K562 (cell line): ENCODE results near the gene PSPH. TPM values are rescaled to one million over a fixed set of nuclear protein-coding genes. Genes with fewer than 3 reads are reported as not detected.

Experiments
- ATAC-seq: fragments of 200-7000 bp; cut with Tn5 transposase; 3 replicates; pipeline ENCODE4 v1.9.1; 2020; ENCODE audit warnings: moderate library complexity
- BruUV-seq: library from RNA; stranded (reverse); fragments of 400-500 nt; replicated peaks from 2 replicates; lab custom pipeline; 2021; lab: Mats Ljungman, UMichigan
- CTCF ChIA-PET: fragments of 300-600 bp; formaldehyde crosslinking; extraction: SDS; loops from one replicate; lab custom pipeline; 2021; ENCODE audit warnings: low intra/inter-chr PET ratio; lab: Yijun Ruan, JAX
- POLR2A ChIA-PET: fragments of 300-600, 350-650 bp; sonication (Branson Sonifier 250); formaldehyde crosslinking; extraction: SDS; loops from one replicate; lab custom pipeline; 2021; ENCODE audit warnings: antibody characterized with exemption, inconsistent platforms; lab: Yijun Ruan, JAX
- DNase-seq, 4 experiments: peaks; one replicate each; pipeline versions ENCODE4 v3.0.0 to v3.0.0-alpha.2; 2011 to 2018; ENCODE audit warnings: low spot score in 3 of 4, mixed read lengths in 3 of 4; ENCODE audit errors: extremely low read depth in 1 of 4
- FAIRE-seq: peaks from 2 replicates; lab custom pipeline; 2011; peaks lifted over from hg19 to GRCh38; lab: Jason Lieb, UNC
- H2AFZ ChIP-seq: 2 replicates; pipeline ENCODE4 v1.6.0; 2011; ENCODE audit warnings: low read depth, low read length, control low read depth, inconsistent platforms
- H3K27ac ChIP-seq: fragments of 200-600 bp; 3 replicates; pipeline ENCODE4 v1.8.0; 2011; ENCODE audit warnings: low read depth, mild to moderate bottlenecking, control low read depth, inconsistent platforms, low read length, moderate library complexity, mixed read lengths; ENCODE audit errors: extremely low read depth
- H3K27me3 ChIP-seq, 2 experiments: fragments of 300-600 bp in 1 of 2; 2 replicates in 1 of 2; 3 replicates in 1 of 2; pipeline versions ENCODE4 v1.6.0 to v1.8.0; 2011; ENCODE audit warnings: inconsistent platforms in 2 of 2, low read length in 2 of 2, mild to moderate bottlenecking in 1 of 2, mixed read lengths in 1 of 2, moderate library complexity in 1 of 2; ENCODE audit not compliant: control insufficient read depth in 2 of 2, insufficient read depth in 2 of 2
- H3K36me3 ChIP-seq: fragments of 300-600 bp; 3 replicates; pipeline ENCODE4 v1.8.0; 2011; ENCODE audit warnings: mild to moderate bottlenecking, low read length, inconsistent platforms; ENCODE audit not compliant: control insufficient read depth, insufficient read depth
- H3K4me1 ChIP-seq, 2 experiments: fragments of 200-600 bp in 1 of 2; replicated peaks in 1 of 2; 2 replicates in 1 of 2; 3 replicates in 1 of 2; pipeline versions ENCODE4 v1.5.1 to v1.8.0; 2011; ENCODE audit warnings: inconsistent platforms in 2 of 2, low read length in 2 of 2, mild to moderate bottlenecking in 1 of 2, mixed read lengths in 1 of 2, moderate library complexity in 1 of 2; ENCODE audit not compliant: control insufficient read depth in 2 of 2, insufficient read depth in 2 of 2
- H3K4me2 ChIP-seq: 2 replicates; pipeline ENCODE4 v1.6.1; 2011; ENCODE audit warnings: low read length, control low read depth, inconsistent platforms, mixed read lengths; ENCODE audit not compliant: insufficient read depth
- H3K4me3 ChIP-seq: fragments of 200-600 bp; sonication (generic), shearing (Covaris generic); 2 replicates; pipeline ENCODE4 v1.5.1; 2016; ENCODE audit warnings: control low read depth, inconsistent platforms
- H3K79me2 ChIP-seq: fragments of 200-600 bp; 3 replicates; pipeline ENCODE4 v1.8.0; 2011; ENCODE audit warnings: low read length, inconsistent platforms; ENCODE audit not compliant: control insufficient read depth, insufficient read depth
- H3K9ac ChIP-seq, 2 experiments: 2 replicates each; pipeline versions ENCODE4 v1.6.0 to v1.6.1; 2011; ENCODE audit warnings: low read depth in 2 of 2, low read length in 2 of 2, control low read depth in 1 of 2, inconsistent platforms in 1 of 2, mild to moderate bottlenecking in 1 of 2, mixed read lengths in 1 of 2; ENCODE audit not compliant: insufficient read depth in 1 of 2
- H3K9me1 ChIP-seq: one replicate; pipeline ENCODE4 v1.6.0; 2011; ENCODE audit warnings: inconsistent platforms, mild to moderate bottlenecking, low read length, moderate library complexity; ENCODE audit not compliant: control insufficient read depth, insufficient read depth
- H3K9me3 ChIP-seq: replicated peaks from 2 replicates; pipeline ENCODE4 v1.5.1; 2011; ENCODE audit warnings: low read depth, low read length, inconsistent platforms; ENCODE audit not compliant: control insufficient read depth, insufficient read depth
- H4K20me1 ChIP-seq: replicated peaks from 2 replicates; pipeline ENCODE4 v1.6.1; 2011; ENCODE audit warnings: low read length, inconsistent platforms, mixed read lengths; ENCODE audit not compliant: control insufficient read depth, insufficient read depth
- FOXM1 ChIP-seq, 2 experiments: fragments of 450-650 bp in 1 of 2; sonication (generic) in 1 of 2; formaldehyde crosslinking in 1 of 2; IDR thresholded peaks; 2 replicates each; pipeline versions ENCODE4 v1.6.1 to v1.9.0; 2017 to 2022; ENCODE audit warnings: low read depth in 2 of 2, mild to moderate bottlenecking in 2 of 2, missing genetic modification reagents in 1 of 2, moderate library complexity in 1 of 2
- RAD21 ChIP-seq, 2 experiments: fragments of 250-450 bp in 1 of 2; fragments of 450-650 bp in 1 of 2; sonication (Bioruptor Pico) in 1 of 2; formaldehyde crosslinking in 1 of 2; IDR thresholded peaks in 1 of 2; conservative IDR thresholded peaks in 1 of 2; 2 replicates each; pipeline versions ENCODE4 v1.4.0 to v1.8.0; 2020 to 2022; ENCODE audit warnings: mild to moderate bottlenecking in 2 of 2, moderate library complexity in 1 of 2
- ZNF830 ChIP-seq: fragments of 250-450 bp; sonication (Bioruptor Pico); IDR thresholded peaks from 2 replicates; pipeline ENCODE4 v1.5.0; 2021; ENCODE audit warnings: mild to moderate bottlenecking
- WGBS: fragments of 100-300 bp; shearing (Covaris generic); methylation state at CpG from one replicate; pipeline ENCODE4 v1.1.6; 2016; ENCODE audit warnings: low coverage, mixed read lengths; ENCODE audit not compliant: insufficient coverage; ENCODE audit errors: missing lambda C conversion rate; 5-methylcytosine and 5-hydroxymethylcytosine counted together
- in situ Hi-C: fragments of 300-500 bp; cut with MboI; formaldehyde crosslinking; loops from 4 replicates; pipeline ENCODE4 v1.15.0; 2018; ENCODE audit warnings: inconsistent platforms, mixed read lengths
- intact Hi-C: fragments of 100-400 bp; cut with micrococcal nuclease; formaldehyde crosslinking; loops from 2 replicates; pipeline ENCODE4 v1.14.2; 2022
- polyA plus RNA-seq, 8 experiments: library from polyadenylated mRNA; depleted of rRNA in 4 of 8; stranded (reverse) in 5 of 8; unstranded in 3 of 8; fragments of >200 nt; fragmentation: Nextera tagmentation in 2 of 8; fragmentation: Illumina TruSeq in 1 of 8; extraction: Ambion mirVana in 2 of 8; extraction: Trizol in 1 of 8; gene quantifications; 2 replicates each; pipeline versions ENCODE4 v1.2.1 to v1.2.3, GENCODE V29; 2011 to 2014; ENCODE audit warnings: inconsistent platforms in 1 of 8, missing spikeins in 1 of 8
- total RNA-seq, 7 experiments: library from RNA; depleted of rRNA in 6 of 7; stranded (reverse); fragments of >200 nt in 6 of 7; fragmentation: Illumina TruSeq in 2 of 7; extraction: Trizol in 2 of 7; gene quantifications; 2 replicates each; pipeline versions ENCODE4 v1.2.1 to v1.2.3, GENCODE V29; 2011 to 2021; ENCODE audit warnings: low replicate concordance in 1 of 7
- TF ChIP-seq, protein P1 (sequence below): fragments of 250-450 bp; sonication (Bioruptor Pico); IDR thresholded peaks from 2 replicates; pipeline ENCODE4 v1.8.0; 2022; ENCODE audit warnings: moderate library complexity, mild to moderate bottlenecking, inconsistent platforms

PSPH gene
- total and polyA plus RNA-seq, 9 of the 15 experiments (the other 6 are each of a cell fraction or from before 2014, with no cell fraction given) = 6.3 to 46.8 (median 20.2) TPM

DNA sequence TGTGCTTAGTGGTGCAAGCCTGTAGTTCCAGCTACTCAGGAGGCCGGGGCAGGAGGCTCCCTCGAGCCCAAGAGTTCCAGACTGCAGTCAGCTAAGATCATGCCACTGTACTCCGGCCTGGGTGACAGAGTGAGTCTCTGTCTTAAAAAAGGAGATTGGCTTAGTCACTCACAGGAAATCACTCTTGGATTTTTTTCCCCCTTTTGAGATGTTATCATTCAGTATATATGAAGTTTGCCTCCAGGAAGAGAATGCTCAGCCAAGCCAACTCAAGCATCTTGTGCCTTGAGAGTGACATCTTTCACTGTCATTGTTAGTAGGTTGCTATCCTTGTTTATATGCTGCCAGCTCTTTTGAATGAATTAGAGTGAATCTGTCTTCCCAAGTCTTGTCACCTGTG is 58.9 kb downstream of the PSPH start:
- FAIRE-seq (peak; percentile 55), DNase-seq (no peak), ATAC-seq (no peak)
- Histone ChIP-seq H3K4me3 (no peak overlapping the region), H3K27ac (no peak overlapping the region), H4K20me1 (0 out of 2 replicates have a peak, but pooled peaks cover 3% of the 10 kb centered on the region), H3K36me3 (peaks cover 44% of the 10 kb centered on the region; the same call in 2 of the 3 replicates), H3K9ac (no peak overlapping the region), H3K9me3 (no peaks in the 10 kb centered on the region), H3K9me1 (no peaks in the 10 kb centered on the region), H2AFZ (no peak overlapping the region), H3K4me1 (no peaks in the 10 kb centered on the region), H3K4me2 (no peak overlapping the region), H3K27me3 (no peaks in the 10 kb centered on the region), H3K79me2 (no peaks in the 10 kb centered on the region)
- POLR2A ChIA-PET = no interaction called here
- 70% methylated on average over 3 of the region's 3 CpGs for WGBS
- no TSS peak for BruUV-seq
- TF ChIP-seq FOXM1 (IDR thresholded peaks at IDR 0.05; ENCODE audit: low read depth) (no peak), FOXM1 (CRISPR knock-in tag; IDR thresholded peaks at IDR 0.05; ENCODE audit: low read depth) (no peak), ZNF830 (no peak), RAD21 (CRISPR knock-in tag; conservative IDR thresholded peaks at IDR 0.05 in 1 of 2, IDR thresholded peaks at IDR 0.05 in 1 of 2) (no peak)
- TF ChIP-seq, protein P1, sequence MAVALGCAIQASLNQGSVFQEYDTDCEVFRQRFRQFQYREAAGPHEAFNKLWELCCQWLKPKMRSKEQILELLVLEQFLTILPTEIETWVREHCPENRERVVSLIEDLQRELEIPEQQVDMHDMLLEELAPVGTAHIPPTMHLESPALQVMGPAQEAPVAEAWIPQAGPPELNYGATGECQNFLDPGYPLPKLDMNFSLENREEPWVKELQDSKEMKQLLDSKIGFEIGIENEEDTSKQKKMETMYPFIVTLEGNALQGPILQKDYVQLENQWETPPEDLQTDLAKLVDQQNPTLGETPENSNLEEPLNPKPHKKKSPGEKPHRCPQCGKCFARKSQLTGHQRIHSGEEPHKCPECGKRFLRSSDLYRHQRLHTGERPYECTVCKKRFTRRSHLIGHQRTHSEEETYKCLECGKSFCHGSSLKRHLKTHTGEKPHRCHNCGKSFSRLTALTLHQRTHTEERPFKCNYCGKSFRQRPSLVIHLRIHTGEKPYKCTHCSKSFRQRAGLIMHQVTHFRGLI (CRISPR knock-in tag) = no peak
- in situ Hi-C loops (no loop called here), intact Hi-C loops (no loop called here)
- CTCF ChIA-PET = no interaction called here
